Stimulated activated CD4-positive, alpha-beta T cell treated with anti-CD3 and anti-CD28 coated beads, Interleukin-1b, Interleukin-23, amount 100 ng/mL, for 1 hour (primary cell): ENCODE measurements around the gene SPTLC3.
A peak's percentile ranks its signal among the peaks of the same experiment; 100 is the strongest.

Experiments
- DNase-seq, 2 donors: peaks; one replicate each; pipeline ENCODE4 v3.0.0-alpha.2; 2020; ENCODE audit warnings: low read depth in 2 of 2

SPTLC3 gene

GRCh38 chr20:13098720-13099355, 90.1 kb downstream of the SPTLC3 start:
- no peak for DNase-seq

DNA sequence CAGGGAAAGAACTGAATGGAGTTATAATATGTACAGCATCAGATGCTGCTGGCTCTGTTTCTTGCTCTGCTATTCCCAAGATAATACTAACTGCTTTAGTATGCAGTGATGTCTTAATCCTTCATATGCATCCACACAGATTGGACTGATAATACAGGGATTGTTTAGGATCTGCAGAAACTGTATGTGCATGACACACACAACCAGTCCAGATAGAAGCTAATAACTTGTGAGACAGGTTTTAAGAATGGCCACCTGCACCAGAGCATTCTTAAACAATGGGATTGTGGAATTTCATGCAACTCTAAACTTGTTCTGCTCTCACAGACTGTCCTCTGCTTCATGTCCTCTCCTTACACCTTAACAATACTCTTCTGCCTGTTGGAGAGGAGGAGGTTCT, 90.9 kb downstream of the SPTLC3 start:
- DNase-seq, result no peak

- DNase-seq, result no peak
Observed at GRCh38 chr20:13101276-13101675, 92.5 kb downstream of the SPTLC3 start.

GRCh38 chr20:13101706-13102105, 92.9 kb downstream of the SPTLC3 start:
- DNase-seq, result no peak

GRCh38 chr20:13102237-13102636, 93.5 kb downstream of the SPTLC3 start:
- no peak for DNase-seq

GRCh38 chr20:13102694-13103093, 93.9 kb downstream of the SPTLC3 start:
- no peak for DNase-seq

DNA sequence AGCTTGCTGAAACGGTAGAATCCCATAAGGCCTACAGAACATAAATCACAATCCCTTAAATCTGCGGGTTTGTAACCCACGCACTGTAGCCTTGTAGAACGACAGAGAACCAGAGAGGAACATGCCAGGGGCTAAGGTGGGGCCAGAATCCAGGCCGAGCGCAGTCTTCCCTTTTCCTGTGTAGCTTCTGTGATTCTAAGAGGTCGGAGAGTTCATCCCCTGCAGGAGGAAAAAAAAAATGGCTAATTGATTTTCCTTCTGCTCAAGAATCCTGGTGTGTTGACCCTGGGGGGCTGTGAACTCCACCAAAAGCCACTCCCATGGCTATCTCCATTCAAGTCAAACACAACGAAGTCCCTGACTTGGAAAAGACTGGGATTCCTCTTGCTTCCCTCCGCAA, 96.3 kb downstream of the SPTLC3 start:
- no peak for DNase-seq

- DNase-seq, result no peak
Observed at GRCh38 chr20:13105864-13106457, 97.2 kb downstream of the SPTLC3 start.

GRCh38 chr20:13109658-13110057, 100.9 kb downstream of the SPTLC3 start:
- DNase-seq, result no peak

DNA sequence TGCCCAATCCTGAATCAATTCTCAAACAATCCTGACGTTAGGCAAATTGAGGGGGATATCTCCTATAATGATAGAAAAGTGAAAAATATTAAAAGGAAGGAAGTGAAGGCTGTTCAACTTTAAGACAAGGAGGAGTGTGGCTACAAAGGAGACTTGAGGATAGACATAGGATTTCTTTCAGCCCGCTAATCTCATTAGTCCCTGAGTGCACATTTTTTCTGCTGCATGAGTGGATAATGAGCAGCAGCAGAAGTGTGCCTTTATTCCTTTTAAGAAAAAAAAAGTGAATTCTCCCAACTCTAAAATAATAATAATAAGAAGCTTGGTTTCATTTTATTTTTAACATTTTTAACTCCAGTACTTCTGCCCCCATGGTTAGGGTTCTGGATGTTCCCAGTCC, 102.0 kb downstream of the SPTLC3 start:
- DNase-seq, result no peak

GRCh38 chr20:13111249-13111911, 102.6 kb downstream of the SPTLC3 start:
- no peak for DNase-seq

DNA sequence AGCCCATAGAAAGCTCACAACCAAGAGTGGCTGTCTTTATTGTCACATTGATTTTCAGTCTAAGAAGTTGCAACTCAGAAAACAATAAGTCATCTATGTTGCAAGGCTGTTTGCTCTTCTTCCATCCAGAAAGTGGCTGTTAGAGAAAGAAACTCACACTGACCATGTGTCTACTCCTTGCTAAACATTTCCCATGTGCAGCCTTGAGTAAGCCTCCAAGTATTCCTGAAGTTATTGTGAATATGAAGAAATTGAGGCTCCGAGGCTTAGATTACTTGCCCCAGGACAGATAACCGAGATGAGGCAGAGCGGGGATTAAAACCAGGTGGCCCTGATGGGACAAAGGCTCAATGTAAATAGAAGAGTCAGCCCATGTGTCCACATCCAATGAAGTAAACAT, 105.0 kb downstream of the SPTLC3 start:
- no peak for DNase-seq

DNA sequence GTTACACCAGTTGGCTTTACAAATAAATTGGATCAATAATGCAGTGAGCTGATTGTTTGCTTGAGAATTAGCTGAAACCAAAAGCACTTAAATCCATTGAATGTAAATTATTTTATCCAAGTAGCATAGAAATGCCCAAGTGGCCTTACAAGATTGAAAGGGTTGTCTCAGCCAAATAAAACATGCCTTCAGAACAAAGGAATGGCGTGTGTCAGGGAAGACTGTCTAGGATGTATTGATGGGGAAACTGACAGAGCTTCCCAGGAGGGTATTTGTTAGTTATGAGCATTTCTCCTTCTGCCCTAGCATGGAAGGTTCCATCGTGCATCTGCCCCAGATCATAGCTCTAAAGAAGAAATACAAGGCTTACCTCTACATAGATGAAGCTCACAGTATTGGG, 108.4 kb downstream of the SPTLC3 start:
- DNase-seq, result no peak

- DNase-seq, result no peak
Observed at GRCh38 chr20:13118676-13119075, 109.9 kb downstream of the SPTLC3 start.

GRCh38 chr20:13119583-13119982, 110.8 kb downstream of the SPTLC3 start:
- peak in 1 of 2 donors; percentile 4 for DNase-seq

DNA sequence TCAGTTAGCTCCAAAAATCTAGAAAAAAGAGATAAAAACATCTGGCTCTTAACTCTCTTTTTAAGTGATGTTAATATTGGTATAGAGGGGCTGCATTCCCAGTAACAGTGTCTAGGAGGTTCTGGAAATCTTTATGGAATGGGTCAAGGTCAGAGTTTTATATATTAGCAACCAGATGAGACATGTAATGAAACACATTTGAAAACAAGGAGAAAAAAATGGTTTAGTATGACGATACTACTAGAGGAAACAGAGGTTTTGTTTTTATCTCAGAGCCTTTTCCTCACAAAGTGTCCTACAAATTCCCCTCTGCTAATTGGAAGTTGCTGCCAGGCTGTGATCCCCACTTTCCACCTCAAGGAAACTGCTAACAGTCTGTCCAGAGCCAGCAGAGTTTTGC, 111.7 kb downstream of the SPTLC3 start:
- DNase-seq, result no peak

DNA sequence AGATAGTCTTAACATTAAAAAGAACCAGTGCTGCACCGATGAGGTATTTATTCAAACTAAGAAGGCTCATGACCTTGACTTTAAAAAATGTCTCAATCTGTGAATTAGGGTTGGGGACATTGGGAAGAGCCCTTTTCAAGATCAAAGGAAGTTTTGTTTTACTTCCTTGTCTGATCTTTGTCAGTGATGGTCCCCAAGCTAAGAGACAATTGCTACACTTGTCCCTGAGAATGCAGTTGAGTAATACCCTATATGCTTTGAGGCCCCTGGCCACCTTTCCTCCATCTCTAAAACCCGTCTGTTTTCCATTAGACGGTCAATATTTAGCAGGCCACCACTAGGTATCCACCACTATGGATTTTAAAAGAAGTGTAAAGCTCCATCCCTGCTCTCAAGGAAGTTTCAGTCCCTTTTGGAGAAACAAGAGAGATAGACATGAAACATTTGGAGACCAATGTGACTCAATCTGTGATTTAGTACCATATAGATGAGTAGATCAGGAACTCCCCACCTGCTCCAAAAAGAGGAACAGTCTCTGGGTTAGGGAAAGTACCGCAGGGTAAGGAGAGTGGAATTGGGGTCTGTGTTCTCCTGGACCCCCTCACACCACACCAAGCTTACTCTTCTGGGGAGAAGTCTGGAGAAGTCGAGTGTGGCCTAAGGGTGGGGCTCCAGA, 113.2 kb downstream of the SPTLC3 start:
- no peak for DNase-seq

DNA sequence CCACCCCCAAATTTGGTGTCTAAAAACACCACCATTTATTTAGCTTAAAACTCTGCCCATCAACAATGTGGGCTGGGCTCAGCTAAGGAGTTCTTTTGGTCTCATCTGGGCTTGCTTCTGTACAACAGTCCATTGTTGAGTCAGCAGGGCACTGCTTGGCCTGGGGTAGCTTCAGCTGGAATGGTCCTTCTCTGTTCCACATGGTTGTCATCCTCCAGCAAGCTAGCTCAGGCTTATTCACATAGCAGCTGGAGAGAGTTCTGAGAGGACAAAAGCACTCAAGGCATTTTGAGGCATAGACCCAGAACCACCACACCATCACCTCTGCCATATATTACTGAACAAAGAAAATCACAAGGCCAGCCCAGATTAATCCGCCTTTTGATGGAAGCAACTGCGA, 116.7 kb downstream of the SPTLC3 start:
- DNase-seq, result no peak

DNA sequence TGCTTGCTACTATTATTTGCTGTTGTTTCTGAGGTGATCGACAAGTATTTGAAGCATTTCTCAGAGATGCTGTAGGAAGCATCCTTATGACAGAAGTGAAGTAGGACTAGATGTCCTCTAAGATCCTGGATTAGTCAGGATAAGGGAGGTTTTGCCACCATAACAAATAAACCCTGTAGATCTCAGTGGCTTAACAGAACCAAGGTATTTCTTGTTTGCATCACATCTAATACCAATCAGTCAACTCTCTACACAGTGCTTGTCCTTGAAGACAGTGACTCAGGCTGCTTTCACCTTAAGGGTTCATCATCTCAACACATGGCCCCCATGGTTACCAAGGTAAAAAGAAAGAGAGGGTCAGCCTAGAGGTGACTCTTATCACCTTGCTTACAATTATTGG, 119.4 kb downstream of the SPTLC3 start:
- no peak for DNase-seq

DNA sequence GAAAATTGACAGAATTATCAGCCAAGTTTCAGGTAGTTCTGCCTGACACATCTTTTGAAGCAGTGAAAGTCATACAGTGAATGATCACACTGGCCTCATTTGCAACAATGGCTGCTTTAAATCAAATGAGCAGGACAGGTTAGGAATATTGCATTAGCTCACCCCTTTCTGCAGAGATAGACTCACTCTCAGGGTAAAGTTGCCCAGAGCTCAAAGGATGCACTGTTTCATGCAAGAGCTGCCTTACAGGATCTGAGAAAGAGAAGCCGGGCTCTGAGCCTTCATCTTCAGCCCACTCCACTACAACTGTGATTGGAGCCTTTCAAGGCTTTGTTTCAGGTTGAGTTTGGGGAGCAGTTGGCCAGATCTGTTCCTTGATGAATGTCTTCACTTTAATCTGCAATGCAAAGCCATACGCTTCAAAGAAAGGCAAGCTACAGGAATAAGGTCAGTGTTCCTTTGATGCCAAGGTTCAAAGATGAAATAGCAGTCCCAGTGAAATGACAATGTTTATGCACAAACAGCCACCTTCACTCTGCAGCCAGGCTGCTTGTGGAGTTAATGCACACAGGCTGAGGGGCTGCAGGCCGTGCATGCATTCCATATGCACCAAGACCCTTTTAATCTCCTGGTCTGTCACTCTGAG, 121.4 kb downstream of the SPTLC3 start:
- no peak for DNase-seq

DNA sequence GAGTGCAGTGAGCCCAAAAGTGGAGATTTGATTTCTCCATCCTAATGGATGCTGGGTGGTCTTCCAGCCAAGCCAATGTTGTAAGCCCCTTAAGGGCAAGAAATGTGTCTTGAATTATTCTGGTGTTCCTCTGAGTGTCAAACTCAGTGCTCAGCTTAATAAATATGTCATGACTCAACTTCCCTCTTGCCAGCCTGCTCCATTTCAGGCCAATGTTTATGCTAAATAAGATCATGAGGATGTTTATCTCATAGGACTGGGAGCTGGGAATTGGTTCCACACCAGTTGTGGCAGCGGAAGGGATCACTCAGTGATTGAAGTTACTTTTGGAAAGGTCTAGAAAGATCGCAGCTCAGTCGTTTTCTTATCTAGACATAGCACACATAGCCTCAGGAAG, 121.9 kb downstream of the SPTLC3 start:
- no peak for DNase-seq

DNA sequence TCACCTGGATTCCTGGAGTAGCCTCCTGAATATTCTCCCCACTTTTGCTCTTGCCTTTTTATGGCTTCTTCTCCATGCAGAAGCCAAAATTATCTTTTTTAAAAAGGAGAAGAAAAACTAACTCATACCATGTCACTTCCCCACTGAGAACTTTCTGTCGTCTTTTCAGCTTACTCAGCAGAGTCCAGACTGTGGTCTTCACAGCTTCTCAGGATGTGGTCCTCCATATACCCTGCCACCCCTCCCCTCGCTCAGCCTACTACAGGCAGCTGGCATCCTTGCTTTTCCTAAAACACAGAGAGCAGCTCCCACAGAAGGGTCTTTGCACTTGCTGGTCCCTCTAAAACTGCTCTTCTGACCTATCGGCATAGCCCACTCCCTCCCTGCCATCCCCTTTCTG, 122.9 kb downstream of the SPTLC3 start:
- no peak for DNase-seq
